CD4-positive, alpha-beta T cell (primary cell): ENCODE measurements around the gene LPP. TPM values are rescaled to one million over a fixed set of nuclear protein-coding genes. Genes with fewer than 3 reads are reported as not detected.

Source experiments
- ATAC-seq: fragments of 200-7000 bp; cut with Tn5 transposase; one replicate; pipeline ENCODE4 v1.10.0; 2022; ENCODE audit warnings: mild to moderate bottlenecking; ENCODE audit not compliant: poor library complexity
- CTCF ChIA-PET: fragments of 350-600 bp; sonication (Branson Sonifier 250); formaldehyde crosslinking; loops from one replicate; lab custom pipeline; 2021; ENCODE audit warnings: antibody characterized with exemption, inconsistent platforms; lab: Charles Lee
- POLR2A ChIA-PET: fragments of 350-600 bp; sonication (Branson Sonifier 250); formaldehyde crosslinking; loops from one replicate; lab custom pipeline; 2021; ENCODE audit warnings: antibody characterized with exemption, inconsistent platforms; lab: Charles Lee
- DNase-seq, 14 experiments: peaks; one replicate each; pipeline ENCODE4 v3.0.0-alpha.2; 2013 to 2020; ENCODE audit warnings: mixed read lengths in 2 of 14
- H3K27ac ChIP-seq, 2 donors: one replicate each; pipeline versions ENCODE4 v1.5.1 to v1.7.0; 2013; ENCODE audit warnings: low read length in 2 of 2, low read depth in 1 of 2, mild to moderate bottlenecking in 1 of 2
- H3K27me3 ChIP-seq, 2 experiments: 1 replicate in 1 of 2; 2 replicates in 1 of 2; pipeline versions ENCODE4 v1.6.1 to v1.7.0; 2013; ENCODE audit warnings: low read length in 2 of 2, control low read depth in 1 of 2, mild to moderate bottlenecking in 1 of 2, moderate library complexity in 1 of 2; ENCODE audit not compliant: insufficient read depth in 2 of 2, control insufficient read depth in 1 of 2
- H3K36me3 ChIP-seq: one replicate; pipeline ENCODE4 v1.6.1; 2013; ENCODE audit warnings: low read length, control low read depth; ENCODE audit not compliant: insufficient read depth
- H3K4me1 ChIP-seq: one replicate; pipeline ENCODE4 v1.6.1; 2013; ENCODE audit warnings: low read length, control low read depth; ENCODE audit not compliant: insufficient read depth
- H3K4me3 ChIP-seq: one replicate; pipeline ENCODE4 v1.5.1; 2013; ENCODE audit warnings: mild to moderate bottlenecking, low read length, moderate library complexity
- H3K9me3 ChIP-seq, 2 experiments: 1 replicate in 1 of 2; 2 replicates in 1 of 2; pipeline versions ENCODE4 v1.6.1 to v1.7.0; 2013; ENCODE audit warnings: low read length in 2 of 2, mild to moderate bottlenecking in 2 of 2, control low read depth in 1 of 2, moderate library complexity in 1 of 2; ENCODE audit not compliant: control insufficient read depth in 1 of 2, insufficient read depth in 1 of 2
- H3K27ac Mint-ChIP-seq: one replicate; pipeline ENCODE4 v1.8.0; 2020; ENCODE audit warnings: mixed read lengths
- H3K27me3 Mint-ChIP-seq: one replicate; pipeline ENCODE4 v1.8.0; 2021; ENCODE audit warnings: mixed read lengths
- H3K36me3 Mint-ChIP-seq: one replicate; pipeline ENCODE4 v1.8.0; 2021; ENCODE audit warnings: low read depth, mixed read lengths
- H3K4me1 Mint-ChIP-seq: one replicate; pipeline ENCODE4 v1.8.0; 2021; ENCODE audit warnings: low read depth, mixed read lengths
- H3K4me3 Mint-ChIP-seq: one replicate; pipeline ENCODE4 v1.8.0; 2020; ENCODE audit warnings: mild to moderate bottlenecking, mixed read lengths
- H3K9me3 Mint-ChIP-seq: one replicate; pipeline ENCODE4 v1.8.0; 2020; ENCODE audit warnings: mixed read lengths
- intact Hi-C, 2 experiments: fragments of 100-400 bp; cut with DNase I in 1 of 2; cut with micrococcal nuclease in 1 of 2; formaldehyde crosslinking; loops; one replicate each; pipeline versions ENCODE4 v1.15.1 to v1.9.0; 2023 to 2025; cut with DNase I, micrococcal nuclease
- total RNA-seq, 174 experiments: library from RNA in 2 of 174; stranded (reverse) in 2 of 174; gene quantifications; one replicate each; pipeline ENCODE4 v1.2.3 and lab custom pipeline; 2021 to 2026
- TF ChIP-seq, protein P1 (sequence below): fragments of 200-600 bp; IDR thresholded peaks from one replicate; pipeline ENCODE4 v1.8.0; 2022; ENCODE audit warnings: antibody characterized with exemption, mild to moderate bottlenecking

The LPP gene
- total RNA-seq, 2 experiments from 2014 or later = 45.6 to 45.9 TPM

DNA sequence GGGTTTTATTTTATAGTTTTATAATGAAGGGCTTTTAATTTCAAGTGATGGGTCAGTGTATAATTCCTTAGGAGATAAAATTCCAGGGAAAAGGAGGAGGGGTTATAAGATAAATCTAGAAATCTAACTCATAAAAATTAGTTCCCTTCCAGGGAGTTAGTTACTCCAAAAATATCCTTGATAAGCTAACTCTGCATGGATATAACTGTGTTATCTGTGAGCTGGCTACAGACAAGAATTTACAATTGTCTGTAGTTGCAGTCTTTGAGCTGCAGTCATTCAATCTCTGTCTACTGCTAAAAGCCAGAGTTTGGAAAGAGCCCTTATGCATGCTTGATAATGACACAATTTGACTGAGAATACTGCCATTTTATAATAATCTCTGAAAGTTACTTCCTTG is 585.6 kb downstream of the LPP start:
- no peaks in the 10 kb centered on the region for H3K9me3 Mint-ChIP-seq
- H3K27me3 Mint-ChIP-seq = no peaks in the 10 kb centered on the region
- Histone ChIP-seq H3K36me3 (no peaks in the 10 kb centered on the region), H3K27me3 (no peaks in the 10 kb centered on the region), H3K9me3 (no peaks in the 10 kb centered on the region), H3K4me3 (no peak overlapping the region), H3K4me1 (no peaks in the 10 kb centered on the region), H3K27ac (no peak overlapping the region)
- H3K27ac Mint-ChIP-seq = no peak overlapping the region
- H3K4me3 Mint-ChIP-seq = no peak overlapping the region
- TF ChIP-seq, protein P1, sequence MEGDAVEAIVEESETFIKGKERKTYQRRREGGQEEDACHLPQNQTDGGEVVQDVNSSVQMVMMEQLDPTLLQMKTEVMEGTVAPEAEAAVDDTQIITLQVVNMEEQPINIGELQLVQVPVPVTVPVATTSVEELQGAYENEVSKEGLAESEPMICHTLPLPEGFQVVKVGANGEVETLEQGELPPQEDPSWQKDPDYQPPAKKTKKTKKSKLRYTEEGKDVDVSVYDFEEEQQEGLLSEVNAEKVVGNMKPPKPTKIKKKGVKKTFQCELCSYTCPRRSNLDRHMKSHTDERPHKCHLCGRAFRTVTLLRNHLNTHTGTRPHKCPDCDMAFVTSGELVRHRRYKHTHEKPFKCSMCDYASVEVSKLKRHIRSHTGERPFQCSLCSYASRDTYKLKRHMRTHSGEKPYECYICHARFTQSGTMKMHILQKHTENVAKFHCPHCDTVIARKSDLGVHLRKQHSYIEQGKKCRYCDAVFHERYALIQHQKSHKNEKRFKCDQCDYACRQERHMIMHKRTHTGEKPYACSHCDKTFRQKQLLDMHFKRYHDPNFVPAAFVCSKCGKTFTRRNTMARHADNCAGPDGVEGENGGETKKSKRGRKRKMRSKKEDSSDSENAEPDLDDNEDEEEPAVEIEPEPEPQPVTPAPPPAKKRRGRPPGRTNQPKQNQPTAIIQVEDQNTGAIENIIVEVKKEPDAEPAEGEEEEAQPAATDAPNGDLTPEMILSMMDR = no peak
- H3K36me3 Mint-ChIP-seq = no peaks in the 10 kb centered on the region
- DNase-seq = no peak
- intact Hi-C loops = no loop called here
- no peak for ATAC-seq
- CTCF ChIA-PET = no interaction called here
- no peaks in the 10 kb centered on the region for H3K4me1 Mint-ChIP-seq
- POLR2A ChIA-PET = no interaction called here

GRCh38 chr3:188740010-188740409 is 586.1 kb downstream of the LPP start:
- Mint-ChIP-seq H3K9me3 (no peaks in the 10 kb centered on the region), H3K27me3 (no peaks in the 10 kb centered on the region), H3K36me3 (no peaks in the 10 kb centered on the region), H3K4me3 (no peak overlapping the region), H3K4me1 (no peaks in the 10 kb centered on the region), H3K27ac (no peak overlapping the region)
- intact Hi-C loops = no loop called here
- DNase-seq (no peak), ATAC-seq (no peak)
- ChIA-PET CTCF (no interaction called here), POLR2A (no interaction called here)
- TF ChIP-seq, protein P1 = no peak
- Histone ChIP-seq H3K36me3 (no peaks in the 10 kb centered on the region), H3K27me3 (no peaks in the 10 kb centered on the region), H3K4me1 (no peaks in the 10 kb centered on the region), H3K27ac (no peak overlapping the region), H3K9me3 (no peaks in the 10 kb centered on the region), H3K4me3 (no peak overlapping the region)

DNA sequence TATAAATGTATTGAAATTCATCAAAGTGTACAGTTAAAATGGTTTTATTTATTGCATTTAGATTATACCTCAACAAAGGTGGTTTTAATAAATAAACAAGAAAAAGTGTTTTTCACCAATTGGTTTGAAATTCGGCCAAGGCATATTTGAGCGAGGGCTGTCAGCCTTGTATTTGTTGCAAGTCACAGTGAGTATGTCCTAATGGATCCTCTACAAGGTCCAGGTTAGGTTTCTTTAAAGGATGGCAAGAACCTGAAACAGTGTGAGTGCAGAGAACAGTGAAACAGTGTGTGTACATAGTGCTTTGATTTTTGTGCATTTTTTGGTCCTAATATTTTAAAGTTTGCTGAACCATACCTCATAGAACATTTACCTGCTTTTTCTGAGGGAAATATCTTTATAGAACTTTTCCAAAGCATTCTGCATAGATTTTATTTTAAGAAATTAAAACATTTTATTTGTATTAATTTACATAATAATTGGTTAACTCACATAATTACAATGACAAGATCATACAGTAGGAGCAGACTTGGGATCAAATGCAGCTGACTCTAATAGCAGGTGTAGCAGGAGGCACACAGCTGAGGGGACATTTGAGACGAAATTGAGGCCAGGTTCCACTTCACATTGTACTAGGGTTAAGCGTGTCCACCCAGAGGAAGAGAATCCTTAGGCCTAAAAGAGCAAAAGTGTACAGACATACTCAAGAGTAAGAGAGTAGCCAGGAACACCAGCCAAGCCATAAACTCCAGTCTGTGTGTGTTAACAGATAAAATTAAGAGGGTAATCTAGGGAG is 589.0 kb downstream of the LPP start:
- H3K27me3 Mint-ChIP-seq = no peaks in the 10 kb centered on the region
- ChIA-PET CTCF (no interaction called here), POLR2A (no interaction called here)

More for the DNA sequence above, 589.0 kb downstream of the LPP start:
- DNase-seq (no peak), ATAC-seq (no peak)
- Mint-ChIP-seq H3K36me3 (no peaks in the 10 kb centered on the region), H3K4me1 (no peaks in the 10 kb centered on the region), H3K4me3 (no peak overlapping the region), H3K27ac (no peak overlapping the region), H3K9me3 (no peaks in the 10 kb centered on the region)
- Histone ChIP-seq H3K4me1 (no peaks in the 10 kb centered on the region), H3K27me3 (no peaks in the 10 kb centered on the region), H3K36me3 (no peaks in the 10 kb centered on the region), H3K4me3 (no peak overlapping the region), H3K9me3 (no peaks in the 10 kb centered on the region), H3K27ac (no peak overlapping the region)
- intact Hi-C loops = no loop called here
- TF ChIP-seq, protein P1 = no peak
